BE2C (cell line): ENCODE results near the gene PCBP3.

ENCODE experiments used
- DNase-seq: peaks from one replicate; pipeline ENCODE4 v3.0.0-alpha.2; 2020
- H3K27me3 ChIP-seq: fragments of 250-450 bp; sonication (Bioruptor Pico); 2 replicates; pipeline ENCODE4 v1.5.1; 2020; ENCODE audit warnings: mild to moderate bottlenecking
- H3K36me3 ChIP-seq: fragments of 250-450 bp; sonication (Bioruptor Pico); 2 replicates; pipeline ENCODE4 v1.5.1; 2020; ENCODE audit warnings: mild to moderate bottlenecking
- H3K4me1 ChIP-seq: fragments of 250-450 bp; sonication (Bioruptor Pico); 2 replicates; pipeline ENCODE4 v1.5.1; 2020
- H3K4me3 ChIP-seq: 2 replicates; pipeline ENCODE4 v1.5.1; 2011; ENCODE audit warnings: low read depth, low read length
- H3K9me3 ChIP-seq: fragments of 250-450 bp; sonication (Bioruptor Pico); 2 replicates; pipeline ENCODE4 v1.5.1; 2020
- CTCF ChIP-seq: IDR thresholded peaks from 2 replicates; pipeline ENCODE4 v1.5.1; 2012; ENCODE audit warnings: mild to moderate bottlenecking, low read depth, low read length

PCBP3 gene

DNA sequence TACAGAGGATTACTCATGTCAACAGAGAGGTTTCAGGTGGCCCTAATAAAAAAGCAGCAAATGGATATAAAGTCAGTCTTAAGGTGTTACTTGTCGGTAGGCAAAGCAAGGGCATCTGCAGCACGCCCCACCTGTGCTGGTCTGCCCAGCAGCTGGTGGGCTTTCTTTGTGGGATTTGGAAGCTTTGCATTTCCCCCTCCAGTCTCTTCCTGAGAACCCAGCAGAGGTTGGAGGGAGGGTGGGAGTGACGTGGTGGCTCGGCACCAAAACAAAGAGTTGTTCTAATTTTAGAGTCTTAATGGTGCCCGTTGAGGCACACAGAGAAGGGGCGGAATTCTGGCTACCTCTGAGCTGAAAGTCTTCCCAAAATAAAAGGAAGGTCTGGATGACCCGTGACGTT, 4.8 kb upstream of the PCBP3 start:
- H3K4me3 ChIP-seq = no peak overlapping the region
- no peak for DNase-seq
- TF ChIP-seq CTCF = no peak
- peaks cover 37% of the 10 kb centered on the region for H3K4me1 ChIP-seq
- H3K27me3 ChIP-seq = no peaks in the 10 kb centered on the region
- H3K36me3 ChIP-seq = no peaks in the 10 kb centered on the region
- H3K9me3 ChIP-seq = no peaks in the 10 kb centered on the region

GRCh38 chr21:45639206-45640000, 4.1 kb upstream of the PCBP3 start:
- Histone ChIP-seq H3K36me3 (no peaks in the 10 kb centered on the region), H3K27me3 (no peaks in the 10 kb centered on the region), H3K4me1 (peaks cover 37% of the 10 kb centered on the region), H3K4me3 (no peak overlapping the region), H3K9me3 (no peaks in the 10 kb centered on the region)
- no peak for TF ChIP-seq CTCF
- no peak for DNase-seq

GRCh38 chr21:45640001-45640887, 3.3 kb upstream of the PCBP3 start:
- Histone ChIP-seq H3K4me1 (peaks cover 31% of the 10 kb centered on the region), H3K27me3 (no peaks in the 10 kb centered on the region), H3K9me3 (no peaks in the 10 kb centered on the region), H3K36me3 (no peaks in the 10 kb centered on the region), H3K4me3 (no peak overlapping the region)
- no peak; the same call in 1 of the 2 replicates for TF ChIP-seq CTCF
- no peak for DNase-seq

DNA sequence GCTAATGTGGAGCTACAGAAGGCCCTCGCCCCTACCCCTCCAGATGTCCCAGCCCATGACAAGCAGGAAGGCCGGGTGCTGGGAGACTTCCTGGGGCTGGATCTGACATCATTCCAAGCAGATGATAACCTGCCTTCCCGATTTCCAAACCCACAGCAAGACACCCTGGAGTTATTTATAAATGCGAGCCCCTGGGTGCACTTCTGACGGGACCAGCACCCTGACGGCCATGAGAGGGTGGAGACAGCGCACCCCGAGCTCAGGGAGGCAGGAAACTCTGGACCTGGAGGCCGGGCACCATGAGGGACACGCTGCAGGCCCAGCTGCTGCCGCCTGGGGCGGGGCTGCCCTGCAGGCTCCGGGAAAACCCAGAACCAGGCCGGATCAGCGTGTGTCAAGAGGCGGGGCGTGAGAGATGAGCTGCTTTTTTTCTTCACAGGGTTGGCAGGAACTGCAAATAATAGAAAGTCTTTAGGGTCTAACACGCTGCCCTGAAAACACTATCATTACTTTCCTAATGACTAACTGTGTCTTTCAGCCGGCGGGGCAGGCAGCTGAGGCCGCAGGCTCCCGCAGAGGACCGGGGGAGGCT, 2.5 kb upstream of the PCBP3 start:
- no peak overlapping the region for H3K4me3 ChIP-seq

DNA sequence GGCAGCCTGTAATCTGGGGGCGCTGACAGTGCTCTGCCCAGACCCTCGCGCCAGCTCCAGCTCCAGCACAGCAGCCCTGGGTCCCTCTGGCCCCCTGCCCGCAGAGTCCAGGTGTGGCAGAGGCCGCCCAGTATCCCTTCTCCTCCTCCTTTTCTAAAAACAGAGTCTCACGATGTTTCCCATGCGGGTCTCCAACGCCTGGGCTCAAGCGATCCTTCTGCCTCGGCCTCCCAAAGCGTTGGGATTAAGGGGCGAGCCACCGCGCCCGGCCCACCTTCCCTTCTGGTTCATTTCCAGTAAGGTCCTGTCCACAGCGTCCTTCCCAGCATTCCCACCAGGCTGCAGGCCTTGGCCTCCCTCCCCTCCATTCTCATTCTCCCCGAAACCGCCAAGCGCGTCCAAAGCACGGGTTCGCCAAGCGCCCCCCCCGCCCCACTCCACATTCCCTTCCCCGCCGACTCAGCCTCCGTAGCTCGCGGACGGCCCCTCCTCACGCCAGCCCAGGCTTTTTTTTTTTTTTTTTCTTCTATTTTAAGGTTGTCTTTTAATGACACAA, 2.0 kb upstream of the PCBP3 start:
- DNase-seq = no peak
- H3K4me3 ChIP-seq = no peak overlapping the region

More for the DNA sequence above, 2.5 kb upstream of the PCBP3 start:
- Histone ChIP-seq H3K9me3 (no peaks in the 10 kb centered on the region), H3K4me1 (peaks cover 35% of the 10 kb centered on the region), H3K36me3 (no peaks in the 10 kb centered on the region), H3K27me3 (no peaks in the 10 kb centered on the region)
- peak; percentile 25; the same call in 1 of the 2 replicates for TF ChIP-seq CTCF
- DNase-seq = peak; percentile 88

More for the DNA sequence above, 2.0 kb upstream of the PCBP3 start:
- Histone ChIP-seq H3K4me1 (peaks cover 35% of the 10 kb centered on the region), H3K36me3 (no peaks in the 10 kb centered on the region), H3K27me3 (no peaks in the 10 kb centered on the region), H3K9me3 (no peaks in the 10 kb centered on the region)
- TF ChIP-seq CTCF = no peak
